Upper lobe of right lung (tissue), 1 donor: ENCODE data around the gene CLASP1. TPM values are rescaled to one million over a fixed set of nuclear protein-coding genes. Genes with fewer than 3 reads are reported as not detected.

Experiments used
- ATAC-seq: fragments of 200-7000 bp; cut with Tn5 transposase; one replicate; pipeline ENCODE4 v1.9.1; 2020; ENCODE audit warnings: mild to moderate bottlenecking, moderate library complexity
- DNase-seq: peaks from one replicate; pipeline ENCODE4 v3.0.0-alpha.2; 2020
- H3K27ac ChIP-seq: fragments of 200-600 bp; one replicate; pipeline ENCODE4 v1.8.0; 2022
- H3K27me3 ChIP-seq: fragments of 200-600 bp; one replicate; pipeline ENCODE4 v1.8.0; 2022; ENCODE audit warnings: mild to moderate bottlenecking
- H3K36me3 ChIP-seq: fragments of 200-600 bp; one replicate; pipeline ENCODE4 v1.8.0; 2022
- H3K4me1 ChIP-seq: fragments of 200-600 bp; one replicate; pipeline ENCODE4 v1.8.0; 2022
- H3K4me3 ChIP-seq: fragments of 200-600 bp; one replicate; pipeline ENCODE4 v1.8.0; 2022; ENCODE audit warnings: mild to moderate bottlenecking
- H3K9me3 ChIP-seq: fragments of 200-600 bp; one replicate; pipeline ENCODE4 v1.8.0; 2022
- CTCF ChIP-seq: fragments of 200-600 bp; IDR thresholded peaks from one replicate; pipeline ENCODE4 v1.8.0; 2022; ENCODE audit warnings: antibody characterized with exemption
- intact Hi-C: fragments of 100-400 bp; cut with DNase I; formaldehyde crosslinking; loops from one replicate; pipeline ENCODE4 v1.11.0; 2022
- total RNA-seq: library from RNA; stranded (reverse); fragmentation: NEBNext Ultra II Directional; extraction: Animal tissue kit (Norgen Biotek cat#: 25700); gene quantifications from one replicate; pipeline ENCODE4 v1.2.1, GENCODE V29; 2021
- donor health status: DM: no; HTN: yes; CAD: no; lungs with severe emphysema.

CLASP1 gene
- total RNA-seq, 1 donor from 2014 or later: 44.5 TPM

GRCh38 chr2:121415727-121416126, 233.5 kb downstream of the CLASP1 start:
- peaks cover 57% of the 10 kb centered on the region for H3K36me3 ChIP-seq
- ATAC-seq (no peak), DNase-seq (no peak)
- intact Hi-C loops: no loop called here
- TF ChIP-seq CTCF: no peak
- no peak overlapping the region for H3K27ac ChIP-seq
- H3K4me3 ChIP-seq: no peak overlapping the region
- H3K4me1 ChIP-seq: no peaks in the 10 kb centered on the region
- no peaks in the 10 kb centered on the region for H3K27me3 ChIP-seq
- H3K9me3 ChIP-seq: no peaks in the 10 kb centered on the region

- H3K36me3 ChIP-seq: peaks cover 56% of the 10 kb centered on the region
- ATAC-seq: no peak
- no peak for TF ChIP-seq CTCF
Measured at GRCh38 chr2:121412349-121412748, 236.9 kb downstream of the CLASP1 start.

GRCh38 chr2:121409966-121410365, 239.3 kb downstream of the CLASP1 start:
- no peak overlapping the region for H3K27ac ChIP-seq
- no peak for ATAC-seq
- H3K36me3 ChIP-seq: peaks cover 59% of the 10 kb centered on the region
- H3K4me1 ChIP-seq: no peaks in the 10 kb centered on the region
- no peak for DNase-seq
- H3K4me3 ChIP-seq: no peak overlapping the region
- intact Hi-C loops: no loop called here
- no peaks in the 10 kb centered on the region for H3K27me3 ChIP-seq
- H3K9me3 ChIP-seq: no peaks in the 10 kb centered on the region
- no peak for TF ChIP-seq CTCF

More at GRCh38 chr2:121412349-121412748, 236.9 kb downstream of the CLASP1 start:
- intact Hi-C loops: no loop called here
- Histone ChIP-seq H3K27ac (no peak overlapping the region), H3K27me3 (no peaks in the 10 kb centered on the region), H3K9me3 (no peaks in the 10 kb centered on the region), H3K4me1 (no peaks in the 10 kb centered on the region), H3K4me3 (no peak overlapping the region)
- no peak for DNase-seq

GRCh38 chr2:121409388-121409787, 239.9 kb downstream of the CLASP1 start:
- DNase-seq: no peak
- no peak for ATAC-seq
- Histone ChIP-seq H3K27ac (no peak overlapping the region), H3K27me3 (no peaks in the 10 kb centered on the region), H3K36me3 (peaks cover 59% of the 10 kb centered on the region), H3K9me3 (no peaks in the 10 kb centered on the region), H3K4me3 (no peak overlapping the region), H3K4me1 (no peaks in the 10 kb centered on the region)
- no peak for TF ChIP-seq CTCF
- intact Hi-C loops: no loop called here

GRCh38 chr2:121408641-121409040, 240.6 kb downstream of the CLASP1 start:
- Histone ChIP-seq H3K9me3 (no peaks in the 10 kb centered on the region), H3K4me1 (no peaks in the 10 kb centered on the region), H3K27me3 (no peaks in the 10 kb centered on the region), H3K27ac (no peak overlapping the region), H3K4me3 (no peak overlapping the region), H3K36me3 (peaks cover 66% of the 10 kb centered on the region)
- intact Hi-C loops: no loop called here
- ATAC-seq: no peak
- no peak for TF ChIP-seq CTCF
- DNase-seq: no peak

- Histone ChIP-seq H3K27ac (no peak overlapping the region), H3K9me3 (no peaks in the 10 kb centered on the region), H3K27me3 (no peaks in the 10 kb centered on the region), H3K4me1 (no peaks in the 10 kb centered on the region), H3K36me3 (peaks cover 77% of the 10 kb centered on the region), H3K4me3 (no peak overlapping the region)
- intact Hi-C loops: no loop called here
- DNase-seq (no peak), ATAC-seq (no peak)
- TF ChIP-seq CTCF: no peak
Measured at GRCh38 chr2:121405233-121405632, 244.0 kb downstream of the CLASP1 start.
